HL-60 (cell line): ENCODE measurements around the gene GSTM1.
"Not testable (repeated sequence)": the region's sequence is repeated elsewhere in the genome, so short reads cannot be mapped to it uniquely, and the experiment has no call there.

Source experiments
- CTCF ChIP-seq: IDR thresholded peaks from one replicate; pipeline ENCODE4 v1.5.1; 2011; ENCODE audit warnings: low read length, control low read depth, inconsistent platforms; ENCODE audit not compliant: insufficient read depth
- GABPA ChIP-seq: IDR thresholded peaks from 2 replicates; pipeline ENCODE4 v1.6.1; 2012; ENCODE audit warnings: low read depth

DNA sequence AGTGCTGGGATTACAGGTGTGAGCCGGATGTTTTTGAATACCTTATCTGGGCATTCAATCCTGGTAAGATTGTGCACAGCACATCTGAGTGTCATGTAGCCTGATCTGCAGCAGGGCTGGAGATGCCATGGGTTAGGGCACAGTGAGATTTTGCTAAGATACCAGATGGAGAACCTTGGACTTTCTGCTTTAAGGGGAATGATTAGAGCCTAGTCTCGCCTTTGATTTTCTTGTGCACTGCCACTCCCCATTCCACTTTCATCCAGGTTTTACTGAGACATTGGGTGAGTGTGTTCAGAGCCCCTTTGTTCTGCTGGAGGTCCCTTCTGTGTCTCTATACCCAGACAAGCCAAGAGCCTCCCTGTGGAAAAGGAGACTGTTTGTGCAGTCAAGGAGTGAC is 13.8 kb upstream of the GSTM1 start:
- not testable (repeated sequence) for TF ChIP-seq CTCF, GABPA
